Measurements from ENCODE around the gene SMAD7.
"Not testable (repeated sequence)": the region's sequence is repeated elsewhere in the genome, so short reads cannot be mapped to it uniquely, and the experiment has no call there.

The SMAD7 gene

GRCh38 chr18:48878471-48878870 lies 72.3 kb downstream of the SMAD7 start:
- no peak for DNase-seq (ENCODE audit: low read depth in 2 of 2)

- no peak for DNase-seq (ENCODE audit: low read depth in 2 of 2)
Measured at GRCh38 chr18:48877941-48878340, 72.8 kb downstream of the SMAD7 start.

- DNase-seq (ENCODE audit: low read depth in 2 of 2) = no peak
Measured at GRCh38 chr18:48876590-48876989, 74.2 kb downstream of the SMAD7 start.

GRCh38 chr18:48875942-48876511 lies 74.7 kb downstream of the SMAD7 start:
- DNase-seq (ENCODE audit: low read depth in 2 of 2) = no peak

GRCh38 chr18:48875314-48875941 lies 75.3 kb downstream of the SMAD7 start:
- no peak for DNase-seq (ENCODE audit: low read depth in 2 of 2)

- DNase-seq (ENCODE audit: low read depth in 2 of 2) = no peak
Measured at GRCh38 chr18:48874701-48875162, 76.0 kb downstream of the SMAD7 start.

- no peak for DNase-seq (ENCODE audit: low read depth in 2 of 2)
Measured at GRCh38 chr18:48874233-48874632, 76.5 kb downstream of the SMAD7 start.

GRCh38 chr18:48872234-48873145 lies 78.3 kb downstream of the SMAD7 start:
- no peak for DNase-seq (ENCODE audit: low read depth in 2 of 2)

- no peak for DNase-seq (ENCODE audit: low read depth in 2 of 2)
Measured at GRCh38 chr18:48871391-48872166, 79.2 kb downstream of the SMAD7 start.

GRCh38 chr18:48870926-48871325 lies 79.8 kb downstream of the SMAD7 start:
- not testable (repeated sequence) for DNase-seq (ENCODE audit: low read depth in 2 of 2)
